Measurements from ENCODE around the gene SLC16A9.
"Not testable (repeated sequence)": the region's sequence is repeated elsewhere in the genome, so short reads cannot be mapped to it uniquely, and the experiment has no call there.

Gene SLC16A9, protein sequence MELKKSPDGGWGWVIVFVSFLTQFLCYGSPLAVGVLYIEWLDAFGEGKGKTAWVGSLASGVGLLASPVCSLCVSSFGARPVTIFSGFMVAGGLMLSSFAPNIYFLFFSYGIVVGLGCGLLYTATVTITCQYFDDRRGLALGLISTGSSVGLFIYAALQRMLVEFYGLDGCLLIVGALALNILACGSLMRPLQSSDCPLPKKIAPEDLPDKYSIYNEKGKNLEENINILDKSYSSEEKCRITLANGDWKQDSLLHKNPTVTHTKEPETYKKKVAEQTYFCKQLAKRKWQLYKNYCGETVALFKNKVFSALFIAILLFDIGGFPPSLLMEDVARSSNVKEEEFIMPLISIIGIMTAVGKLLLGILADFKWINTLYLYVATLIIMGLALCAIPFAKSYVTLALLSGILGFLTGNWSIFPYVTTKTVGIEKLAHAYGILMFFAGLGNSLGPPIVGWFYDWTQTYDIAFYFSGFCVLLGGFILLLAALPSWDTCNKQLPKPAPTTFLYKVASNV

DNA sequence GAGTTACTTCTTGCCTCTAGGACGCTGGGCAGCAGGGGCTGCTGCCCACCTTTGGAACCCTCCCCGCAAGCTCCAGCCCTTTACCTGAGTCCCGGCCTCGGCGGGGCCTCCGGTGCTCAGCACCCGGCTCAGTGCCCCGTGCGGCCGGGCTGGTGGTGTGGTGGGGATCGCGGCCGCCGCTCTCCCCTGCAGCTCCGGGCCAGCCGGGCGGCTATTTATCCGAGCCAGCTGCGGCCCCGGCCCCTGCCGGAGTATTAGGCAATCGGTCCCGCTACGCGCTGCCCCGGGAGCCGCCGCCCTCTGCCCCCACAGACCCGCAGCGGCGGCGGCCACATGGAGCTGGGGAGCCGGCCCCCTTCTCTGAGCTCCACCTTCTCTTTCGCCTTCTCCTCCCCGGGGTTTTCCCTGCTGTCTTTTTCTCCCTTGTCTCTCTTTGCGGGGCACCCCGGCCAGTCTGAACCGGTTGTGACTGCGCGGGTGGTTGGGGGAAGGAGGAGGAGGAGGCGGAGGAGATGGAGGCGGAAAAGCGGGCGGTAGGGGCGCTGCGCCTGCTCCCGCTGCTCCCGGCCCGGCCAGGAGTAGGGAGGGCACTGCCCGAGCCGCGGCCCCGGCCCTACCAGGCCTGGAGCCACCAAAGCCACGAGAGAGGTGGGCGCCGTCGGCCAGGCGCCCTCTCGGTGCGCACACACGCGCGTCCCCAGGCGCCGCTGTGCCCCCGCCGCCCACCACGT is at the start of gene SLC16A9:
SLC16A9 (minus strand) TSS at position 456 of the 731 bp plus-strand sequence. CDS start 25,559 bp downstream, outside the sequence.
- peak in 1 of 2 experiments; percentile 30 for DNase-seq

DNA sequence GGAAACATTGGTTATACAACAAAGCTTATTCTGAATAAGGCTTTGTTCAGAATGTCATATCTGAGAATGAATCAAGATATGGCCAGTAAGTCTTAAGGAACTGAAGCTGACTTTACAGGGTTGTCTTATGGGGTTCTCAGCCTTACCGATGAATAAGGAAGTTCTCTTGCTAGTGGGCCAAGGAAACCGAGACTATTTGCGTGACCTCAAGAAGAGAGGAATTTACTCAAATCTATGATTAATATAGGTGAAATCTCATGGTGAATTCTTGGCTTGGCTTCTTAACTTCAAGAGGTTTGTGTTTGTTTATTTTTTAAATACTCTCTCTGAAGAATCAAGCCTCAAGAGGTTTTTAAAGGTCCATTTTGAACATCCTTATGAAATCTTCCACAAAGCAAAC is 48.3 kb upstream of the SLC16A9 start:
- DNase-seq: no peak

DNA sequence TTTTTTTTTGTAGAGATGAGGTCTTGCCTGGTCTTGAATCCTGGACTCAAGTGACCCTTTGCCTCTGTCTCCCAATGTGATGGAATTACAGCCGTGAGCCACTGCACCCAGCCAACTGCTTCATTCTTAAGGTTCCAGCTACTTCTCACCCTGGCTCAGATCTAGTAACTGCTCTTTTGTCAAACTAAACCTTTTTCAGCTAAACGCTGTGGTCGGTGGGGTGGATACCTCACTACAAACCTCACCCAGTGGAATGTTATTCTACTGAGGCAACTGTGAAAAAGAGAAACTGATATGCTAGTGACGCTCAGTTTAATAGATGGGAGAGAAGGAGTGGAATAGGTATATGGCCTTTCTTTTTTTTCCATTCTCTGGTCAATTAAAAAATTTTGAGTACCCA is 45.3 kb upstream of the SLC16A9 start:
- DNase-seq: no peak

DNA sequence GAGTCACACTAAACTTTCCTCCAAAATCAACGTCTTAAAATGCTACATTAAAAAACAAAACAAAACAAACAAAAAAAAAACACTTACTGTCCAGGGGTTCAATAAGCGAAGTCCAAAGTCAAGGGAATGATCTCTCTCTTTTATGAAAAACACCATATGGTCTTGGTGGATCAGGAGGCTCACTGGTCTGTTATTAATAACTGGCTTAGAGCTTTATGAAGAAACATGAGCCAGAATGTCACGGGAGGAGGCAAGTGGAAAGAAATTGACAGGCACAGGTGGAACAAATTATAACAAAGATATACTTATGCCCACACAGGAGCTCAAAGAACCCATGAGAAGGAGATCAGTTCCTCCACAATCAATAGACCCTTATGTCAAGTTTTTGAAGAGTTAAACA is 43.6 kb upstream of the SLC16A9 start, which contains the start of gene MRLN:
MRLN (minus strand) TSS at position 189 of the 400 bp plus-strand sequence.
- DNase-seq: peak; percentile 69 to 85

DNA sequence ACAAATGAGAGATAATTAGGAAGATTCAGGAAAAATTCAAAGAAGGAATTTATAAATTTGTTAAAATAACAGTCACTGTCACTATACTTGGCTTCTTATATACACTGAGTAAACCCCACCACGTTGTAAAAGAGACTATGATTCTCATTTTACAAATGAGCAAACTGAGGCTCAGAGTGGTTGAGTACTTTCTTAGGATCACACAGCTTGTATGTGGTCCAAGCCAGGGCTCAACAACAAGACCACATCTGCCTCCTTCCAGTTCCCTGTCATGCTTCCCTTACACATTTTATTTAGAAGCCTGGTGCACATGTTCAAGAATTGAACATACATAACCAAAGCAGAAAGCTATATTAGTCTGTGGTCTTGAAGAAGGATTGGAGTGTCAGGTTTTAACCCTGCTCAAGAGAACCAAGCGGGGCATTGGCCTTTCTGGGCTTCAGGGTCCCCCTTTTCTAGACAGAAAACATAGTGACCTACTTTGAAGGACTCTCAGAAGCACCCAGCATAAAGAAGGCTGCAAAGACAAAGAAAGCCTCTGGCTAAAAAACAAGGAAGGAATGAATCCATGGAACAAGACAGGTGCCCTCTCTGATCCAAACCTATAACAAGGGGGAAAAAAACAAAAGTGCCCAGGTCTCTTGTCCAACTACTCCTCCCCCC is 42.8 kb upstream of the SLC16A9 start:
- no peak for DNase-seq

DNA sequence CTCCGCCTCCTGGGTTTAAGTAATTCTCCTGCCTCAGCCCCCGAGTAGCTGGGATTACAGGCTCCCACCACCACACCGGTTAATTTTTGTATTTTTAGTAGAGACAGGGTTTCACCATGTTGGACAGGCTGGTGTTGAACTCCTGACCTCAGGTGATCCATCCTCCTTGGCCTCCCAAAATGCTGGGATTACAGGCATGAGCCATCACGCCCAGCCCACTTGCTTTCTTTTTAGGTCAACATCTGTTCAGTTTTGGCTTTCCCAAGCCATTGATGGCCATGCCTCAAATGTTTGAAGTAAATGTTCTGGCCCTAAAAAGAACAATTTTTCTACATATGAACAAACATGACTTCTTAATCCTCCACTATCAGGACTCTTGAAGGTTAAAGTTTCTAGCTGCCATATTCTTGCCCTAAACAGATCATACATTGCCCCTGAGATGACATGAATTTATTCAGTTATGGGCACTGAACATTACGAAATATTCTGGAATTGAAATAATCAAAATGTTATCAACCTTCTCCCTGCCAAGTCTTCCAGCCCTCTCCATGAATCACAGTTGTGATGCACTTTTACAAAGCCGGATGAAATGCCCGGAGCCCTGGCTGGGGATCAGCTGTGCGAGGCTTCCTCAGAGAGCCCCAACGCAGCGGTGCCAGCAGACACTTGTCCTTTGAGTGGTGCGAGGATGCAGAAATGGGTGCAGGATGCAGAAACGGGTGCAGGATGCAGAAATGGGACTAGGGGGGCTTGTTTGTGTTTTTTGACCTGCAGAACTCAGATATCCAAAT is 40.7 kb upstream of the SLC16A9 start:
- peak in 1 of 2 experiments; percentile 30 for DNase-seq

DNA sequence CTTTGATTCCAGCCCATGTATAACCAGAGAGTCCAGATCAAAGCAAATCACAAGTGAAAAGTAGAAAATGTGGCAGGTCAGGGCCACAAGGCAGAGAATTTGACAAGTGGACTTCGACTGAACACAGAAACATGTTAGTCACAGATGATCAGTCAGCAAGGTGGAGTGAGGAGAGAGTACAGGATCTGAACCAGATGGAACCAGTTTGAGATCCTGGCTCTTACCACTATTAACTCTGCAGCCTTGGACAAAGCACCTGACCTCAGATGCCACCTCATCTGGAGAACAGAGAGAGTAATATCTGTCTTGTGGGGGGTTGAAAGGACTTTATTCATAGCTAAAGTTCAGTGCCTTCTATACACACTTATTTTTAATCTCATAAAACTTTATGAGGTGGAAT is 39.2 kb upstream of the SLC16A9 start:
- no peak for DNase-seq

DNA sequence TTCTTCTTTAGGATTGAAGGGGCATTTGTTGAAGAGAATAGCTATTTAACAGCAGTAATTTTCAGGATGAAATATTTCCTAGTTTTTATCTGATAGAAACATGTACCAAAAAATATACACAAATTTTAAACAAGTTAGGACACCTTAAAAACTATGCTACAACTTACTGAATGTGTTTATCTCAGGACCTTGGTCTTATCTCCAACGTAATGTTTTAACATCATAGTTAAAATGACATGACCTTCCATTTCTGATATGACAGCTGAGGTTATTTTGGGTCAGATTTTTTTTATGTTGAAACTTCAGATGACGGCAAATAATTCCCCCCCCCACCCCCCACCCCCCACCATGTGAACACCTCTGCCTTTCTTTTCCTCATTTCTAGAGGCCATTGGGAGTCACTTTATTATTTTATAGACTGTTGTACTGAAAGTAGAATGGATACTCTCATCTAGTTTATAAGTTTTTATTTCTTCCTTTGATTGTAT is 35.6 kb upstream of the SLC16A9 start:
- DNase-seq: no peak

DNA sequence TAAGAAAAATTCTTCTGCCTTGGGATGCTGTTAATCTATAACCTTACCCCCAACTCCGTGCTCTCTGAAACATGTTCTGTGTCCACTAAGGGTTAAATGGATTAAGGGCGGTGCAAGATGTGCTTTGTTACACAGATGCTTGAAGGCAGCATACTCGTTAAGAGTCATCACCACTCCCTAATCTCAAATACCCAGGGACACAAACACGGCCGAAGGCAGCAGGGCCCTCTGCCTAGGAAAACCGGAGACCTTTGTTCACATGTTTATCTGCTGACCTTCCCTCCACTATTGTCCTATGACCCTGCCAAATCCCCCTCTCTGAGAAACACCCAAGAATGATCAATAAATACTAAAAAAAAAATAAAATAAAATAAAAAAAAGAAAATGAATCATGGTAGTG is 35.1 kb upstream of the SLC16A9 start:
- not testable (repeated sequence) for DNase-seq

DNA sequence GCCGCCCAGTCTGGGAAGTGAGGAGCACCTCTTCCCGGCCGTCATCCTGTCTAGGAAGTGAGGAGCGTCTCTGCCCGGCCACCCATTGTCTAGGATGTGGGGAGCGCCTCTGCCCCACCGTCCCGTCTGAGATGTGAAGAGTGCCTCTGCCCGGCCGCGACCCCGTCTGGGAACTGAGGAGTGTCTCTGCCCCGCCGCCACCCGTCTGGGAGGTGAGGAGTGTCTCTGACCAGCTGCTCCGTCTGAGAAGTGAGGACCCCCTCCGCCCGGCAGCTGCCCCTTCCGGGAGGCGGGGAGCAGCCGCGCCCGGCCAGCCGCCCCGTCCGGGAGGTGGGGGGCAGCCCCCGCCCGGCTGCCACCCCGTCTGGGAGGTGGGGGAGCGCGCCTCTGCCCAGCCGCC is 34.5 kb upstream of the SLC16A9 start:
- not testable (repeated sequence) for DNase-seq

DNA sequence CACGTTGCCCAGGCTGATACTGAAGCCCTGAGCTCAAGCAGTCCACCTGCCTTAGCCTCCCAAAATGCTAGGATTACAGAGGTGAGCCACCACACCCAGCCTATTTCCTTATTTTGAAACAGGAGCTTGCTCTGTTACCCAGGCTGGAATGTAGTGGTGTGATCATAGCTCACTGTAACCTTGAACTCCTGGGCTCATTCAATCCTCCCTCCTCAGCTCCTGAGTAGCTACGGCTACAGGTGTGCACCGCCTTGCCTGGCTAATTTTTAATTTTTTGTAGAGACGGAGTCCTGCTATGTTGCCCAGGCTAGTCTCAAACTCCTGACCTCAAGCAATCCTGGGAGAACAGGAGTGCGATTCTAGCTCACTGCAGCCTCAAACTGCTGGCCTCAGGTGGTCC is 31.9 kb upstream of the SLC16A9 start:
- no peak for DNase-seq

DNA sequence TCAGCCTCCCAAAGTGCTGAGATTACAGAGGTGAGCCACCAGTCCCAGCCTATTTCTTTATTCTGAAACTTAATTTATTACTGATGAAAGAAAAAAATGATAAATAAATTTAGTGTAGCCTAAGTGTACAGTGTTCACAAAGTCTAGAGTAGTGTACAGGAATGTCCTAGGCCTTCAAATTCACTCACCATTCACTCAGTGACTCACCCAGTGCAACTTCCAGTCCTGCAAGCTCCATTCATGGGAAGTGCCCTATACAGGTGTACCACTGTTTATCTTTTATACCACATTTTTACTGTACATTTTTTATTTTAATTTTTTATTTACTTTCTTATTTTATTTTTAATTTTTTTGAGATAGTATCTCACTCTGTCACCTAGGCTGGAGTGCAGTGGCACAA is 31.4 kb upstream of the SLC16A9 start:
- DNase-seq: no peak

DNA sequence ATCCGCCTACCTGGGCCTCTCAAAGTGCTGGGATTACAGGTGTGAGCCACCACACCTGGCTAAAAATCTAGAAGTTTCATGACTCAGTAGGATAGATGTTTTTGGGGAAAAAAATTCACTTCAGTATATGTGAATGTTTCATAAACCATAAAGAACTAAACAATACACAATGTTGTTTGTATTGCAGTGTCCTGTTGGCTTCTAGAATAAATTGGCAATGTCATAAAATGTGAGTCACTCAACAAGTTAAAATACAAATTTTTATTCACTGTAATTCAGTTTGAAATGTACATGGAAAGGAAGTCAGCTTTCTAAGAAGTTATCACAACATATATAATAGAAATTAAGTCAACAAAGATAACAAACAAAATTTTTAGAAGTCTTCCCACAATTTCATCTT is 27.1 kb upstream of the SLC16A9 start:
- no peak for DNase-seq

DNA sequence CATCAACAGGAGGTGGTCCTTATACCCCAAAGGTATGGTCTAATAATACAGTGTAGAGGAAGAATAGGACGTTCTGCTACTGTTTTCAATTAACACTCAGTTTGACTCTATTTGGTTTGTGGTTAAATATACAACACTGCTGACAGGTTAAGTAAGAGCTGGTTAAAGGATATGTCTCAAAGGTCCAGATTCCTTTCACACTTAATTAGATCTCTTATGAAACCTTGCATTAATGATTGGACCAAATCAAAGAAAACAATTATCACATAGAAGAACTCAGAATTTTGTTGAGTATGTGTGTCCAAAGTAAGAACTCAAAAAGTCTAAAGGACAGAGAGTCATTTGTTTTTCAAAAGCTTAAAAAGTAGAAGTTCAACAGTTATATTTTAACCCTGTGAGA is 25.6 kb upstream of the SLC16A9 start:
- no peak for DNase-seq

DNA sequence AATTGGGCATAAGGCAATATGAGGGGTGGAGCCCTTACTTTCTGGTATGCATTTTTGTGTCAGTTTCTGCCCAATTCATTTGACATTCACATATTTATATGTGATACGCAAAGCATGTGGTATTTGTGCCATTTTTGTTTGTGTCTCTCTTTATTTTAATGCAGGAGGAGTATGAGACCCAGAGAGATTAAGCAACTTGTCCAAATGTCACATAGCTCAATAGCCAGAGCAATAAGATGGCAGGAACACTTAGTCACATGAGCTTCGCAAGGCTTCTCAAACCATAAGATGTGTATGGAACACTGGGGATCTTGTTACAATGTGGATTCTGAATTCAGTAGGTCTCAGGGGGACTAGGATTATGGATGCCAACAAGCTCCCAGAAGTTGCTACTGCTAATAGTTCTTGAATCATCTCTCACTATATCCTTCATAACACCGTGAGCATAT is 24.4 kb upstream of the SLC16A9 start:
- no peak for DNase-seq

DNA sequence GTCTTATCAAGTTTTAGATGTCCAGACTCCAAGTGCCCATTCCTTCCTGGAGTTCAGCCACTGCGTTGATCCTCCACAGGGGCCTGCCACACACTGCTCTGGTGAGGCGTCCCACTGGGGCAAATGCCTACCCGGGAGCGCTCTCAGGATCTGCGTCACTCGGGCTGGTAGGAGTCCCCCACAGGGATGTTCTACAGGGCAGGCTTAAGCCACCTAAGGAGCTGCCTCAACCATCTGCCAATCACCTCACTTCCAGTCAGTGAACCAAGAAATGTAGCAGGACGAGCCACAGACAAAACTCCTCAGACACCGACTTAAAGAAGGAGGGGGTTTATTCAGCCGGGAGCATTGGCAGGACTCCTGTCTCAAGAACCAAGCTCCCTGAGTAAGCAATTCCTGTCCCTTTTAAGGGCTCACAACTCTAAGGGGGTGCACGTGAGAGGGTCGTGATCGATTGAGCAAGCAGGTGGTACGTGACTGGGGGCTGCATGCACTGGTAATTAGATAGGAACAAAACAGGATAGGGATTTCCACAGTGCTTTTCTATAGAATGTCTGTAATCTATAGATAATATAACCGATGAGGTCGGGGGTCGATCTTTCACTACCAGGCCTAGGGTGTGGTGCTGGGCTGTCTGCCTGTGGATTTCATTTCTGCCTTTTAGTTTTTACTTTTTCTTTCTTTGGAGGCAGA is 23.8 kb upstream of the SLC16A9 start:
- DNase-seq: not testable (repeated sequence)

DNA sequence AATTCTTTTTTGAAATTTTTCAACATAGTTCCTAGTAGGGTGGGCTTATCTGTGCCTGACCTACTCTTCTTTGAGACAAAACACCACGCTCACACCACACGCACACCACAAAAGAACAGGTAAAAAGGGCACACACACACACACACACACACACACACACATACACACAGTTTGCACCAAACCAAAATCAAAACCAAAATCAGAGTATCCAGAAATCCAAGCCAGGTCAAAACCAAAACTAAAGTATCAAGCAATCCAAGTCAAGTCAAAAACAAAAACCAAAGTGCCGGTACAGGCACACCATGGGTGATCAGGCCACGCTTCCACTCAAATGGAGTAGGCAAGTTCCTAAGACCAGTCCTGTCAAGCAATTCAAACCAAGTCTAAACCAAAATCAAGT is 23.2 kb upstream of the SLC16A9 start:
- DNase-seq: not testable (repeated sequence)

DNA sequence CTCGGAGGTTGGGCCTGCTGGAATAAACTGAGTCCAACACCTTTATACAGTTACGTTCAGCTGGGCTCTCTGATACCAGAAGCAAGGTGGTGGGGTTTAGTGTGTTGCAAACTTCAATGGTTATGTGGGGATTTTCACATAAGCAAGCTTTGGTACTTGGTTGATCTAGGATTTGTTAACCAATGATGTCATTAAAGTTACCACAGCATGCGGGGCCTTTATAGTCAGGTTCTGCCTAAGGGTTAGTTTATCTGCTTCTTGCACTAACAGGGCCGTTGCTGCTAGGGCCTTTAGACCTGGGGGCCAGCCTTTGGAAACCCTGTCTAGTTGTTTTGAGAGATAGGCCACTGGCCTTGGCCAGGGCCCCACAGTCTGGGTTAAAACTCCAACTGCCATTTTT is 19.5 kb upstream of the SLC16A9 start:
- DNase-seq: not testable (repeated sequence)

DNA sequence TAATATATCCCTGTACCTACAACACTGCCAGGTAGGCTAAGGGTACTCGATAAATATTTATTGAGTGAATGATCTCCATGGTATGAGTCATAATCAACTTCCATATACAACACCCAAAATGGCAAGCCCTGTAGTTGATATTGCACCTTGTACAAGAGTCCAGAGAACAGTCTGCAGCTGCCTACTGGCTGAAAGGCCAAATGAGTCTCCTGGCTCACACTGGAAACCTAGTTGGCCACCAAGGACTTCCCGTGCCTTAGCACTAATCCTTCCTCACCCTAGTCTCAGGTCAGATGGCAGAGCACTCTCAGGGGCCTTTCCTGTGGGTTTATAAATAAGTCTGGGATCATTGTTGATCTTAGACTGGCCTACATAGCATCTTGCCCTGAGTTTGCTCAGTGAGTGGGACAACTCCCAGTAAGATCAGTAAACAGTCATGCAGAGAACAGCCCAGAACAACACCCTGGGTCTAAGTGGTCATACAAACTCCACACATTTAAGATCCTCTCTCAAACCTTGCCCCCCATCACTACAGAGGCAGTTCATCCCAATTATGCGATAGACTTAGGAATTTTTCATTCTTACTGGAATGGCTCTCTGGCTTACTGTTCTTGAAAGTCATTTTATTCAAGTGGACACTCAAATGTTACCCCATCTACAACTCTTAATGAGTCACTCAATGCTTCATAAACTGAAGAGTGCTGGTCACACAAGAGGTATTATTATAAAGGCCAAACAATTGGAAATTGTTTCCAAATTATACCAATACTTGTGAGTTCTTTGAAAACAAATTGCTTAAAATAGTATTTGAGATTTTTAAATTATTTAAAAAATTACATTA is 14.7 kb upstream of the SLC16A9 start:
- DNase-seq: no peak

DNA sequence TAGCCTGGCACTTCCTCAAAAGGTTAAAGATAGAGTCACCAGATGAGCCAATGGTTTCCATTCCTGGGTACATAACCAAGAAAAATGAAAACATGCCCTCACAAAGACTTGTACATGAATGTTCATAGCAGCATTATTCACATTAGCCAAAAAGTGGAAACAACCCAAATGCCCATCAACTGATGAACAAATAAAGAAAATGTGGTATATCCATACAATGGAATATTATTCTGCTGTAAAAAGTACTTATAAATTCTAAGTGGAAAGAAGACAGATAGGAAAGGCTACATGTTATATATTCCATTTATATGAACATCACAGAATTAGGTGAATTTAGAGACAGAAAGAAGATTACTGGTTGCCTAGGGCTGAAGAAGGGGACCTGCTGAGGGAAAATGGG is 10.7 kb upstream of the SLC16A9 start:
- DNase-seq: no peak

DNA sequence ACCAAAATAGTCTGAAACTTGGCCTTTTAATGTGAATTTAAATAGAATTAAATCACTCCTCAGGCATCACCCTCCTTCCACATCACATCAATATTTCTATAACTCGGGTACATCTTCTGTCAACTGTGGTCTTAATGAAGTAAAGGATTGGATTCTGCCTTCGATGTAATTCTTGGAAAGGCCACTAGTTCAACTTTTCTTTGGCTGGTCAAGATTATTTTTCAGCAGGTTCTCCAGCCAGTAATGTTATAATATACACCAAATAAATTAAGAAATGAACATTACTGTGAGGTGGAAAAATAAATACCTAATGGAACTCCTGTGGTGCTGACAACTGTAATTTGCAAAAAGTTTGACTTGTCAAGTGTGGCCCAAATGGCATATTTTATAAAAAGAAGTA is 9.7 kb upstream of the SLC16A9 start:
- DNase-seq: no peak
